Caco-2 (cell line): Measurements from ENCODE around the gene GRHL3. TPM values are rescaled to one million over a fixed set of nuclear protein-coding genes. Genes with fewer than 3 reads are reported as not detected.

Experiments used
- BruUV-seq: library from RNA; stranded (reverse); fragments of 400-500 nt; replicated peaks from 2 replicates; lab custom pipeline; 2021; lab: Mats Ljungman, UMichigan
- CTCF ChIA-PET: fragments of 300-600 bp; sonication (Branson Sonifier 250); formaldehyde crosslinking; loops from one replicate; lab custom pipeline; 2022; ENCODE audit warnings: antibody characterized with exemption; lab: Charles Lee
- POLR2A ChIA-PET: fragments of 300-600 bp; sonication (Branson Sonifier 250); formaldehyde crosslinking; loops from one replicate; lab custom pipeline; 2022; ENCODE audit warnings: antibody characterized with exemption; lab: Charles Lee
- DNase-seq, 2 experiments: peaks; one replicate each; pipeline versions ENCODE4 v3.0.0 to v3.0.0-alpha.2; 2020 to 2022
- H3K27me3 ChIP-seq: replicated peaks from 2 replicates; pipeline ENCODE4 v1.6.0; 2011; ENCODE audit warnings: low read length; ENCODE audit not compliant: control insufficient read depth, insufficient read depth
- H3K36me3 ChIP-seq: 2 replicates; pipeline ENCODE4 v1.5.1; 2011; ENCODE audit warnings: low read length; ENCODE audit not compliant: control insufficient read depth, insufficient read depth
- H3K4me1 ChIP-seq: fragments of 250-450 bp; sonication (Bioruptor Pico); 2 replicates; pipeline ENCODE4 v1.5.1; 2020; ENCODE audit warnings: mild to moderate bottlenecking
- H3K4me3 ChIP-seq: 2 replicates; pipeline ENCODE4 v1.5.1; 2011; ENCODE audit warnings: low read depth, mild to moderate bottlenecking, control low read depth, low read length
- H3K9me3 ChIP-seq: fragments of 250-450 bp; sonication (Bioruptor Pico); 2 replicates; pipeline ENCODE4 v1.5.1; 2020; ENCODE audit warnings: mild to moderate bottlenecking, moderate library complexity
- H3K27ac Mint-ChIP-seq: one replicate; pipeline ENCODE4 v1.8.0; 2022; ENCODE audit warnings: mixed read lengths; ENCODE audit not compliant: unreplicated experiment
- H3K27me3 Mint-ChIP-seq: one replicate; pipeline ENCODE4 v1.8.0; 2022; ENCODE audit warnings: mixed read lengths; ENCODE audit not compliant: insufficient read depth, unreplicated experiment
- H3K36me3 Mint-ChIP-seq: one replicate; pipeline ENCODE4 v1.8.0; 2022; ENCODE audit warnings: mild to moderate bottlenecking, mixed read lengths; ENCODE audit not compliant: insufficient read depth, unreplicated experiment
- H3K4me1 Mint-ChIP-seq: one replicate; pipeline ENCODE4 v1.8.0; 2022; ENCODE audit warnings: low read depth, mixed read lengths; ENCODE audit not compliant: unreplicated experiment
- H3K4me3 Mint-ChIP-seq: one replicate; pipeline ENCODE4 v1.8.0; 2022; ENCODE audit warnings: mild to moderate bottlenecking, moderate library complexity, mixed read lengths; ENCODE audit not compliant: unreplicated experiment
- H3K9me3 Mint-ChIP-seq: one replicate; pipeline ENCODE4 v1.8.0; 2022; ENCODE audit warnings: mixed read lengths; ENCODE audit not compliant: unreplicated experiment
- CTCF ChIP-seq, 2 experiments: fragments of 200-600 bp in 1 of 2; IDR thresholded peaks; 1 replicate in 1 of 2; 2 replicates in 1 of 2; pipeline versions ENCODE4 v1.5.1 to v1.8.0; 2011 to 2022; ENCODE audit warnings: antibody characterized with exemption in 1 of 2, control low read depth in 1 of 2, inconsistent platforms in 1 of 2, low read depth in 1 of 2, low read length in 1 of 2, mild to moderate bottlenecking in 1 of 2, moderate library complexity in 1 of 2; ENCODE audit not compliant: insufficient read depth in 1 of 2, severe bottlenecking in 1 of 2, unreplicated experiment in 1 of 2
- intact Hi-C: fragments of 100-400 bp; cut with micrococcal nuclease; formaldehyde crosslinking; loops from one replicate; pipeline ENCODE4 v1.10.0; 2022; ENCODE audit not compliant: unreplicated experiment
- total RNA-seq: library from RNA; stranded (reverse); gene quantifications from 2 replicates; pipeline ENCODE4 v1.2.3, GENCODE V29; 2022

Gene GRHL3
- total RNA-seq, 1 experiment from 2014 or later, result 2.3 TPM

- H3K36me3 ChIP-seq, result no peaks in the 10 kb centered on the region
- H3K4me1 Mint-ChIP-seq, result no peaks in the 10 kb centered on the region
- no peak for DNase-seq
- no peak overlapping the region for H3K4me3 Mint-ChIP-seq
- no peak for TF ChIP-seq CTCF (IDR thresholded peaks at IDR 0.05; ENCODE audit: insufficient read depth in 1 of 2, low read depth in 1 of 2, low read length in 1 of 2, severe bottlenecking in 1 of 2, unreplicated experiment in 1 of 2)
- intact Hi-C loops, result no loop called here
- no peaks in the 10 kb centered on the region for H3K9me3 Mint-ChIP-seq
- H3K27me3 ChIP-seq, result no peaks in the 10 kb centered on the region
- H3K27ac Mint-ChIP-seq, result no peak overlapping the region
- ChIA-PET CTCF (no interaction called here), POLR2A (no interaction called here)
- H3K9me3 ChIP-seq, result no peaks in the 10 kb centered on the region
- no peaks in the 10 kb centered on the region for H3K4me1 ChIP-seq
- no peaks in the 10 kb centered on the region for H3K27me3 Mint-ChIP-seq
- no TSS peak for BruUV-seq
- H3K36me3 Mint-ChIP-seq, result no peaks in the 10 kb centered on the region
- no peak overlapping the region for H3K4me3 ChIP-seq
Observed at GRCh38 chr1:24288479-24288878, 30.7 kb upstream of the GRHL3 start.

GRCh38 chr1:24289937-24290595, 29.1 kb upstream of the GRHL3 start:
- no peak for TF ChIP-seq CTCF (IDR thresholded peaks at IDR 0.05; ENCODE audit: insufficient read depth in 1 of 2, low read depth in 1 of 2, low read length in 1 of 2, severe bottlenecking in 1 of 2, unreplicated experiment in 1 of 2)
- Histone ChIP-seq H3K36me3 (no peaks in the 10 kb centered on the region), H3K9me3 (no peaks in the 10 kb centered on the region), H3K27me3 (no peaks in the 10 kb centered on the region), H3K4me1 (no peaks in the 10 kb centered on the region), H3K4me3 (no peak overlapping the region)
- no peaks in the 10 kb centered on the region for H3K27me3 Mint-ChIP-seq
- no peaks in the 10 kb centered on the region for H3K9me3 Mint-ChIP-seq
- H3K36me3 Mint-ChIP-seq, result no peaks in the 10 kb centered on the region
- DNase-seq, result no peak
- H3K4me1 Mint-ChIP-seq, result no peaks in the 10 kb centered on the region
- no peak overlapping the region for H3K27ac Mint-ChIP-seq
- ChIA-PET CTCF (no interaction called here), POLR2A (no interaction called here)
- intact Hi-C loops, result no loop called here
- no peak overlapping the region for H3K4me3 Mint-ChIP-seq
- no TSS peak for BruUV-seq

GRCh38 chr1:24290933-24291487, 28.1 kb upstream of the GRHL3 start:
- H3K4me3 Mint-ChIP-seq, result no peak overlapping the region
- POLR2A ChIA-PET, result no interaction called here
- Histone ChIP-seq H3K4me3 (no peak overlapping the region), H3K4me1 (no peaks in the 10 kb centered on the region), H3K36me3 (no peaks in the 10 kb centered on the region), H3K9me3 (no peaks in the 10 kb centered on the region), H3K27me3 (no peaks in the 10 kb centered on the region)
- intact Hi-C loops, result no loop called here
- H3K27me3 Mint-ChIP-seq, result no peaks in the 10 kb centered on the region
- BruUV-seq, result no TSS peak
- DNase-seq, result no peak
- H3K9me3 Mint-ChIP-seq, result no peaks in the 10 kb centered on the region
- no peak for TF ChIP-seq CTCF (IDR thresholded peaks at IDR 0.05; ENCODE audit: insufficient read depth in 1 of 2, low read depth in 1 of 2, low read length in 1 of 2, severe bottlenecking in 1 of 2, unreplicated experiment in 1 of 2)
- H3K27ac Mint-ChIP-seq, result no peak overlapping the region
- CTCF ChIA-PET, result no interaction called here
- no peaks in the 10 kb centered on the region for H3K36me3 Mint-ChIP-seq
- no peaks in the 10 kb centered on the region for H3K4me1 Mint-ChIP-seq
